Right forelimb (tissue), 1 donor: ENCODE data around the gene UNC80.
"Not testable (repeated sequence)": the region's sequence is repeated elsewhere in the genome, so short reads cannot be mapped to it uniquely, and the experiment has no call there.

Source experiments
- DNase-seq: peaks from one replicate; pipeline ENCODE4 v3.0.0-alpha.2; 2018

UNC80 gene, protein sequence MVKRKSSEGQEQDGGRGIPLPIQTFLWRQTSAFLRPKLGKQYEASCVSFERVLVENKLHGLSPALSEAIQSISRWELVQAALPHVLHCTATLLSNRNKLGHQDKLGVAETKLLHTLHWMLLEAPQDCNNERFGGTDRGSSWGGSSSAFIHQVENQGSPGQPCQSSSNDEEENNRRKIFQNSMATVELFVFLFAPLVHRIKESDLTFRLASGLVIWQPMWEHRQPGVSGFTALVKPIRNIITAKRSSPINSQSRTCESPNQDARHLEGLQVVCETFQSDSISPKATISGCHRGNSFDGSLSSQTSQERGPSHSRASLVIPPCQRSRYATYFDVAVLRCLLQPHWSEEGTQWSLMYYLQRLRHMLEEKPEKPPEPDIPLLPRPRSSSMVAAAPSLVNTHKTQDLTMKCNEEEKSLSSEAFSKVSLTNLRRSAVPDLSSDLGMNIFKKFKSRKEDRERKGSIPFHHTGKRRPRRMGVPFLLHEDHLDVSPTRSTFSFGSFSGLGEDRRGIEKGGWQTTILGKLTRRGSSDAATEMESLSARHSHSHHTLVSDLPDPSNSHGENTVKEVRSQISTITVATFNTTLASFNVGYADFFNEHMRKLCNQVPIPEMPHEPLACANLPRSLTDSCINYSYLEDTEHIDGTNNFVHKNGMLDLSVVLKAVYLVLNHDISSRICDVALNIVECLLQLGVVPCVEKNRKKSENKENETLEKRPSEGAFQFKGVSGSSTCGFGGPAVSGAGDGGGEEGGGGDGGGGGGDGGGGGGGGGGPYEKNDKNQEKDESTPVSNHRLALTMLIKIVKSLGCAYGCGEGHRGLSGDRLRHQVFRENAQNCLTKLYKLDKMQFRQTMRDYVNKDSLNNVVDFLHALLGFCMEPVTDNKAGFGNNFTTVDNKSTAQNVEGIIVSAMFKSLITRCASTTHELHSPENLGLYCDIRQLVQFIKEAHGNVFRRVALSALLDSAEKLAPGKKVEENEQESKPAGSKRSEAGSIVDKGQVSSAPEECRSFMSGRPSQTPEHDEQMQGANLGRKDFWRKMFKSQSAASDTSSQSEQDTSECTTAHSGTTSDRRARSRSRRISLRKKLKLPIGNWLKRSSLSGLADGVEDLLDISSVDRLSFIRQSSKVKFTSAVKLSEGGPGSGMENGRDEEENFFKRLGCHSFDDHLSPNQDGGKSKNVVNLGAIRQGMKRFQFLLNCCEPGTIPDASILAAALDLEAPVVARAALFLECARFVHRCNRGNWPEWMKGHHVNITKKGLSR (N-terminal part only)

GRCh38 chr2:209771474-209772289 lies at the start of gene UNC80:
Gene UNC80, plus strand, starts transcription at chr2:209771832. Its CDS starts 241 bp downstream, at chr2:209772073.
- peak; percentile 90 for DNase-seq

DNA sequence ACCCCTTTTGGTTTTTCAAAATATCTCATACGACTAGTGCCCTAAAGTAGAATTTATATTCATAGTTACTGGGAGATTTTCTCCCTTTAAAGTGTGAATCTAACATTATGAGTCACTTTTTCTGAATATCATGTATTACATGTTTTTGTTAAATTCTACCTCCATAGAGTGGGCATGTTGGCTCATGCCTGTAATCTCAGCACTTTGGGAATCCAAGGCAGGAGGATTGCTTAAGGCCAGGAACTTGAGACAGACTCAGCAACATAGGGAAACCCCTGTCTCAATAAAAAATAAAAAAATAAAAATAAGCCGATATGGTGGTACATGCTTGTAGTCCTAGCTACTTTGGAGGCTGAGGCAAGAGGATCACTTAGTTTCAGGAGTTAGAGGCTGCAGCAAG lies 45.3 kb upstream of the UNC80 start:
- DNase-seq = no peak

GRCh38 chr2:209727077-209727476 lies 44.6 kb upstream of the UNC80 start:
- no peak for DNase-seq

DNA sequence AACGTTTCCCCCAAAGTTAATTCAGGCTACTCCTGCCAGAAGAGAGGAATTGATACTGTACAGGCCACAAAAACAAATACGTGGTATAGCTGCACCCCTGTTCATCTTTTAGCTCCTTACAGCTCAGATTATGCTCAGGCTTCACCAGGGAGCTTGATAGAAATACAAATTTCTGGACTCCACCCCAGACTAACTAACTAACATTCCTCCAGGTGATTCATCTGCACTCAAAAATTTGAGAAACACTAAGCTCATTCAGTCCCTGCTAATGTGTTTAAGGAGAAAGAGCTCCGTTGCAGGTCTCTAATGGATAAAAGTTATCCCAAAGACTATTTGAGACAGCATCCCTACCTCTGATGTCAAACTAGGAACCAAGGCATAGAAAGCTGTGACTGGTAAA lies 36.8 kb upstream of the UNC80 start:
- DNase-seq = no peak

DNA sequence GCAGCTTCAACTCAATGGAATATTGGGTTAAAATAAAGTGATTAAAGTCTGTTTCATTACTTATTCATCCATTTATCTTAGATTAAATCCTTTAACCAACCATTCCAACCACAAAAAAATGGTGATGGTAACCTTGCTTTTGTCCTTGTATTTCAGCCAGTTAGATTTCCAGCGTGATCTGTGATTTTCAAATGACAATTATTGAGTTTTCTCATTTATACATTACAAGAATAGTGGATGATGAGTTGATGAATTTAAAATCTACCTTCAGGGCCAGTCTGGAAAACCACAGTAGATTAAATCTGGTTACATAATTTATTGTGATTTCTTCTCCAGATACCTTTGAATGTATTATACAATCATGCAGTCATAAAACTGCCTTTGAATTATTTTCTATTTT lies 29.7 kb upstream of the UNC80 start:
- DNase-seq = no peak

GRCh38 chr2:209753020-209753419 lies 18.6 kb upstream of the UNC80 start:
- no peak for DNase-seq

DNA sequence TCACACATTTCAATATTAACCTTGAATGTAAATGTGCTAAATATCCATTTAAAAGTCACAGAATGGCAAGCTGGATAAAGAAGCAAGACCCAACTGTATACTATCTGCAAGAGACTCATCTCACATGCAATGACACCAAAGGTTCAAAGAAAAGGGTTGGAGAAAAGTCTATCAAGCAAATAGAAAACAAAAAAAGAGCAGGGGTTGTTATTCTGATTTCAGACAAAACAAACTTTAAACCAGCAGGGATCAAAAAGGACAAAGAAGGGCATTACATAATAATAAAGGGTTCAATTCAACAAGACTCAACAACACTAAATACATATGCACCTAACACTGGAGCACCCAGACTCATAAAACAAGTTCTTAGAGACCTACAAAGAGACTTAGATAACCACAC lies 14.5 kb upstream of the UNC80 start:
- no peak for DNase-seq

- DNase-seq = no peak
Observed at GRCh38 chr2:209761566-209761965, 10.1 kb upstream of the UNC80 start.

GRCh38 chr2:209762563-209762962 lies 9.1 kb upstream of the UNC80 start:
- no peak for DNase-seq

DNA sequence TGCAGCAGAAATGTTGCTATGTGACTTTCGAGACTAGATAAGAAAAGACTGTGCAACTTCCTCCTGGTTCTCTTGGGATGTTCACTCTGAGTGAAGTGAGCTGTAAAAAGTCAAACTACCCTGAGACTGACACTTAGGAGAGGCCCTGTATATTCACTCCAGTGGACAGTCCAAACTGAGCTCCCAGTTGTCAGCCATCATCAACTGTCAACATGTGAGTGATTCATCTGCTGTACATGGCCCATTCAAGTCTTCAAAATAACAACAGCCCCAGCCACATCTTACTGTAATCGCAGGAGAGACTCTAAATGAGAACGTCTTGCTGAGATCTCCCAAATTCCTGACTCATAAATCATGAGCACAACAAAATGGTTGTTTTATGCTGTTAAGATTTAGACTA lies 8.5 kb upstream of the UNC80 start:
- DNase-seq = no peak

- DNase-seq = no peak
Observed at GRCh38 chr2:209766613-209767012, 5.0 kb upstream of the UNC80 start.

GRCh38 chr2:209767316-209767715 lies 4.3 kb upstream of the UNC80 start:
- no peak for DNase-seq

DNA sequence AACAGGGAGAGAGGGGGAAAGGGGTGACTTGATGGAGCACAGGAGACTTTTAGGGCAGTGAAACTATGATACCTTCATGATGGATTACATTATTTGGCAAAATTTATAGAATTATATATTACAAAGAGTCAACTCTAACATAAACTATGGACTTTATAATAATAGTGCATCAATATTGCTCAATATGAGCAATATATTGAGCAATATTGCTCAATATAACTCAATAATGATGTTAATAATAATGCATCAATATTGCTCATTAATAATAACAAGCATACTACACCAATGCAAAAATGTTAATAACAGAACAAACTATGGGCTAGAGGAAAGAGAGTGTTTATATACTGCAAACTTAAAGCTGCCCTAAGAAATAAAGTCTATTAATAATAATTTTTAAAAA lies 3.1 kb upstream of the UNC80 start:
- no peak for DNase-seq

DNA sequence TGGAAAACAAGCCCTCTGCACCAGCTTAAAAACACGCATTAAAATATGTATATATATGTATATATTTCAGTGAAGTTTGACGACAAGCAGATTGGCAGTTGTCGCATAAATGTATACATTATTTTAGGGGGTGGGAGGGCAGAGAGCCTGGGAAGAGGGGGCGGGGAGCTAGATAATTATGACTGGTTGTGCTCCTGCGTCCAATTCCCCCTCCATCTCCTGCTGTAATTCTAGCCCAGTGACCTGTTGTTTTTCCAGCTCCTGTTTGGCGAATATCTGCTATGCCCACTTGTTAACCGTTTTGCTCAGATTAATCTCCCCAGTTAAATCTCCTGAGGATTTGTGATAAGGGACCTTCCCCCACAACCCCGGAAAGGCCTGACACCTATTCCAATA lies 656 bp downstream of the UNC80 start:
- DNase-seq = no peak

- no peak for DNase-seq
Observed at GRCh38 chr2:209773377-209773776, 1.7 kb downstream of the UNC80 start.

DNA sequence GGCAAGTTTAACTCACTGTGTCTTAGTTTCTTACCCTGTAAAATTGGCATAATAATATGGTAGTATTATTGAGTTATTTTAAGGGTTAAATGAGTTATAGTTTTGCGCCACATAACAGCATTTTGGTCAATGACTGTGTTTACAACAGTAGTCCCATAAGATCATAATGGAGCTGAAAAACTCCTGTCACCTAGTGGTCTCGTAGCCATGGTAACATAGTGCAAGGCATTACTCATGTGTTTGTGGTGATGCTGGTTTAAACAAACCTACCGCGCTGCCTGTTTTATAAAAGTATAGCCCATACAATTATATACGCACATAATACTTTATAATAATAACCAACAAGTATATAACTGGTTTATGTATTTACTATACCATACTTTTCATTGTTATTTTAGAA lies 15.8 kb downstream of the UNC80 start:
- DNase-seq = no peak

- no peak for DNase-seq
Observed at GRCh38 chr2:209788925-209789324, 17.3 kb downstream of the UNC80 start.

GRCh38 chr2:209790066-209790728 lies 18.6 kb downstream of the UNC80 start:
- DNase-seq = no peak

DNA sequence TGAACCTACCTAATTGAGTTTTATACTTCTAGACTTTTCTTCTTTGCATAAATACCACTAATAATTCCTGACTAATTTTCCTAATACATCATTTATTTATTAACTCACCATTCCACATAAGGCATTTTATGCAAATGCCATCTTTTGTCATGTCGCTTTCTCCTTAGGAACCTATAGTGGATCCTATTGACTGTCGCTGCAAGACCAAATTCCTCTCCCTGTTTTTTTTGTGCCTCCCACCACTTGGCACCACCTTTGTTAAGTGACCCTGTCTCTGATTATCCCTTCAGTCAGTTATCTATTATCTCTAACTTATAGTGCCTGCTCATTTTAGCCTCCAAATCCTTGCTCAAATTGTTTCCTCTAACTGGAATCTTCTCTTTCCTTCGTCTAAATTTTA lies 19.5 kb downstream of the UNC80 start:
- DNase-seq = no peak

GRCh38 chr2:209795425-209795824 lies 23.8 kb downstream of the UNC80 start:
- DNase-seq = not testable (repeated sequence)

DNA sequence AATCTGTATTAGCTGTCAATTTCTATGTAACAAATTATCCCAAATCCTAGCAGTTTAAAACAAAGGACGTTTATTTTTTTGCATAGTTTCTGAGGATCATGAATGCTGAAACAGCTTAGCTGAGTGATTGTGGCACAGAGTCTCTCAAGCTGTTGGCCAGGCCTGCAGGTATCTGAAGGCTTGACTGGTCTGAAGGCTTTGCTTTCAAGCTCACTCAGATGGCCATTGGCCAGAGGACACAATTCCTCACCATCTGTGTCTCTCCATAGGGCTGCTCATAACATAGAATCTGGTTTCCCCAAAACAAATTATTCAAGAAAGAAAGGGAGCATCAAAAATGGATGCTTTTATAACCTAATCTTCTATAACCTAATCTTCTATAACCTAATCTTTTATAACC lies 33.7 kb downstream of the UNC80 start:
- DNase-seq = no peak

GRCh38 chr2:209806318-209806717 lies 34.7 kb downstream of the UNC80 start:
- no peak for DNase-seq
